MM.1S (cell line): ENCODE measurements around the gene XYLT1.

Source experiments
- CTCF ChIP-seq: fragments of 300-600 bp; sonication (generic); IDR thresholded peaks from 2 replicates; pipeline ENCODE4 v1.5.1; 2016; ENCODE audit warnings: antibody characterized with exemption, low read length, mixed read lengths
- EZH2 ChIP-seq: fragments of 300-600 bp; sonication (generic); optimal IDR thresholded peaks from 2 replicates; pipeline ENCODE3; 2017; ENCODE audit warnings: low read depth, mild to moderate bottlenecking, antibody characterized with exemption, low read length, mixed read lengths
- EZH2phosphoT487 ChIP-seq: fragments of 300-600 bp; sonication (generic); IDR thresholded peaks from 2 replicates; pipeline ENCODE4 v1.6.1; 2018; ENCODE audit warnings: antibody characterized with exemption, low read length

GRCh38 chr16:17501321-17501720 lies 30.6 kb upstream of the XYLT1 start:
- TF ChIP-seq CTCF (no peak), EZH2 (no peak), EZH2phosphoT487 (no peak)
